Suprapubic skin (tissue), 4 donors: ENCODE measurements around the gene NSG2. TPM values are rescaled to one million over a fixed set of nuclear protein-coding genes. Genes with fewer than 3 reads are reported as not detected.

Experiments
- DNase-seq, 2 donors: peaks; one replicate each; pipeline ENCODE4 v3.0.0-alpha.2; 2019; ENCODE audit warnings: low spot score in 2 of 2
- H3K27ac ChIP-seq: fragments of 200-600 bp; sonication (generic); one replicate; pipeline ENCODE4 v1.5.1; 2019
- H3K27me3 ChIP-seq: fragments of 200-600 bp; sonication (generic); one replicate; pipeline ENCODE4 v1.5.1; 2019
- H3K36me3 ChIP-seq: fragments of 200-600 bp; sonication (generic); one replicate; pipeline ENCODE4 v1.5.1; 2019
- H3K4me1 ChIP-seq: fragments of 200-600 bp; sonication (generic); one replicate; pipeline ENCODE4 v1.5.1; 2019
- H3K4me3 ChIP-seq: fragments of 200-600 bp; sonication (generic); one replicate; pipeline ENCODE4 v1.5.1; 2019; ENCODE audit warnings: mild to moderate bottlenecking
- H3K9me3 ChIP-seq: fragments of 200-600 bp; sonication (generic); one replicate; pipeline ENCODE4 v1.5.1; 2019
- CTCF ChIP-seq, 2 donors: fragments of 200-600 bp in 1 of 2; fragments of 450-650 bp in 1 of 2; sonication (generic) in 1 of 2; IDR thresholded peaks; one replicate each; pipeline ENCODE4 v1.5.1; 2016 to 2019; ENCODE audit warnings: antibody characterized with exemption in 2 of 2, mild to moderate bottlenecking in 1 of 2, moderate library complexity in 1 of 2
- EP300 ChIP-seq: sonication (generic); formaldehyde crosslinking; IDR thresholded peaks from one replicate; pipeline ENCODE4 v1.6.1; 2017; ENCODE audit warnings: antibody characterized with exemption
- POLR2A ChIP-seq, 2 donors: fragments of 450-650 bp; IDR thresholded peaks; one replicate each; pipeline ENCODE4 v1.6.1; 2017; ENCODE audit warnings: antibody characterized with exemption in 2 of 2, mild to moderate bottlenecking in 2 of 2, moderate library complexity in 2 of 2
- POLR2AphosphoS5 ChIP-seq, 3 donors: sonication (generic); formaldehyde crosslinking; IDR thresholded peaks; one replicate each; pipeline ENCODE4 v1.6.1; 2017; ENCODE audit warnings: antibody characterized with exemption in 3 of 3
- WGBS: methylation state at CpG from one replicate; pipeline ENCODE4 v1.1.5; 2018; 5-methylcytosine and 5-hydroxymethylcytosine counted together
- total RNA-seq, 4 donors: library from RNA; depleted of rRNA; stranded (reverse); fragments of >200 nt; gene quantifications; one replicate each; pipeline ENCODE4 v1.1.0, GENCODE V29; 2016

Gene NSG2
- total RNA-seq, 4 donors from 2014 or later = not detected

- Histone ChIP-seq H3K4me3 (no peak overlapping the region), H3K27ac (no peak overlapping the region), H3K9me3 (no peaks in the 10 kb centered on the region), H3K4me1 (no peaks in the 10 kb centered on the region), H3K36me3 (no peaks in the 10 kb centered on the region), H3K27me3 (no peaks in the 10 kb centered on the region)
- TF ChIP-seq POLR2A (IDR thresholded peaks at IDR 0.05) (no peak), EP300 (no peak), CTCF (IDR thresholded peaks at IDR 0.05) (no peak)
- no peak for DNase-seq
- 47% methylated on average over 4 of the region's 4 CpGs for WGBS
Observed at GRCh38 chr5:174022384-174023095, 23.0 kb upstream of the NSG2 start.

GRCh38 chr5:174030286-174030685, 15.2 kb upstream of the NSG2 start:
- 93% methylated on average over 2 of the region's 2 CpGs for WGBS
- H3K27ac ChIP-seq = no peak overlapping the region

GRCh38 chr5:174044466-174045254, 846 bp upstream of the NSG2 start:
- no peaks in the 10 kb centered on the region for H3K9me3 ChIP-seq
- 84% methylated on average over 6 of the region's 6 CpGs for WGBS
- H3K4me1 ChIP-seq = no peaks in the 10 kb centered on the region
- H3K27ac ChIP-seq = no peak overlapping the region
- no peaks in the 10 kb centered on the region for H3K36me3 ChIP-seq
- TF ChIP-seq POLR2AphosphoS5 (IDR thresholded peaks at IDR 0.05) (no peak), CTCF (IDR thresholded peaks at IDR 0.05) (no peak), EP300 (no peak), POLR2A (IDR thresholded peaks at IDR 0.05) (no peak)
- peaks cover 12% of the 10 kb centered on the region for H3K27me3 ChIP-seq
- H3K4me3 ChIP-seq = no peak overlapping the region
- DNase-seq = no peak

More at GRCh38 chr5:174030286-174030685, 15.2 kb upstream of the NSG2 start:
- Histone ChIP-seq H3K36me3 (no peaks in the 10 kb centered on the region), H3K9me3 (peaks cover 8% of the 10 kb centered on the region), H3K27me3 (no peaks in the 10 kb centered on the region), H3K4me1 (no peaks in the 10 kb centered on the region), H3K4me3 (no peak overlapping the region)
- no peak for DNase-seq
- TF ChIP-seq POLR2A (IDR thresholded peaks at IDR 0.05) (no peak), POLR2AphosphoS5 (IDR thresholded peaks at IDR 0.05) (no peak), EP300 (no peak)

- WGBS = 62% methylated on average over 5 of the region's 5 CpGs
- no peak overlapping the region for H3K27ac ChIP-seq
- H3K4me3 ChIP-seq = no peak overlapping the region
- no peak for TF ChIP-seq POLR2A (IDR thresholded peaks at IDR 0.05)
- TF ChIP-seq CTCF (IDR thresholded peaks at IDR 0.05) = no peak
- TF ChIP-seq EP300 = no peak
- no peak for TF ChIP-seq POLR2AphosphoS5 (IDR thresholded peaks at IDR 0.05)
- no peak for DNase-seq
- no peaks in the 10 kb centered on the region for H3K36me3 ChIP-seq
- H3K27me3 ChIP-seq = peaks cover 5% of the 10 kb centered on the region
- H3K9me3 ChIP-seq = no peaks in the 10 kb centered on the region
- H3K4me1 ChIP-seq = no peaks in the 10 kb centered on the region
Observed at GRCh38 chr5:174046558-174046957, 1.1 kb downstream of the NSG2 start.

- TF ChIP-seq EP300 (no peak), POLR2AphosphoS5 (IDR thresholded peaks at IDR 0.05) (no peak), POLR2A (IDR thresholded peaks at IDR 0.05) (no peak), CTCF (IDR thresholded peaks at IDR 0.05) (no peak)
- whole genome bisulfite sequencing = 77% methylated on average over 4 of the region's 4 CpGs
Observed at GRCh38 chr5:174047472-174048099, 2.1 kb downstream of the NSG2 start.

More at GRCh38 chr5:174047472-174048099, 2.1 kb downstream of the NSG2 start:
- H3K36me3 ChIP-seq = no peaks in the 10 kb centered on the region
- H3K4me3 ChIP-seq = no peak overlapping the region
- no peak for DNase-seq
- H3K4me1 ChIP-seq = no peaks in the 10 kb centered on the region
- H3K9me3 ChIP-seq = no peaks in the 10 kb centered on the region
- H3K27ac ChIP-seq = no peak overlapping the region
- peaks cover 4% of the 10 kb centered on the region for H3K27me3 ChIP-seq
